Esophagus squamous epithelium (tissue), 4 donors: ENCODE results near the gene TNFRSF4.

ENCODE experiments used
- POLR2A ChIP-seq, 4 donors: fragments of 450-650 bp; IDR thresholded peaks; one replicate each; pipeline ENCODE4 v1.6.1; 2017; ENCODE audit warnings: antibody characterized with exemption in 4 of 4, mild to moderate bottlenecking in 4 of 4, moderate library complexity in 3 of 4
- TF ChIP-seq, protein P1 (sequence below), 6 experiments: fragments of 450-650 bp in 4 of 6; fragments of 200-600 bp in 2 of 6; sonication (generic) in 2 of 6; IDR thresholded peaks; one replicate each; pipeline ENCODE4 v1.5.1; 2016 to 2019; ENCODE audit warnings: antibody characterized with exemption in 6 of 6, mild to moderate bottlenecking in 4 of 6, moderate library complexity in 4 of 6

DNA sequence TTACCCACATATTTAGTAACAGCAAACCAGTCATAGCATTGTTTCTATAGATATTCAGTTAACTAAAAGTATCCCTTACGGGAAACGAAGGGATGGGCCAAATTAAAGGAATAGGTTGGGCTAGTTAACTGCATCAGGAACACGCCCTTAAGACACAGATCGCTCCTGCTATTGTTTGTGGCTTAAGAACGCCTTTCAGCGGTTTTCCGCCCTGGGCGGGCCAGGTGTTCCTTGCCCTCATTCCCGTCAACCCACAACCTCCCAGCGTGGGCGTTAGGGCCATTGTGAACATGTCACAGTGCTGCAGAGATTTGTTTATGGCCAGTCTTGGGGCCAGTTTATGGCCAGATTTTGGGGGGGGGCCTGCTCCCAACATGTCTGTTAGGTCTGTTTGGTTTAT, 22.2 kb downstream of the TNFRSF4 start:
- TF ChIP-seq POLR2A (IDR thresholded peaks at IDR 0.05), result no peak
- TF ChIP-seq, protein P1, sequence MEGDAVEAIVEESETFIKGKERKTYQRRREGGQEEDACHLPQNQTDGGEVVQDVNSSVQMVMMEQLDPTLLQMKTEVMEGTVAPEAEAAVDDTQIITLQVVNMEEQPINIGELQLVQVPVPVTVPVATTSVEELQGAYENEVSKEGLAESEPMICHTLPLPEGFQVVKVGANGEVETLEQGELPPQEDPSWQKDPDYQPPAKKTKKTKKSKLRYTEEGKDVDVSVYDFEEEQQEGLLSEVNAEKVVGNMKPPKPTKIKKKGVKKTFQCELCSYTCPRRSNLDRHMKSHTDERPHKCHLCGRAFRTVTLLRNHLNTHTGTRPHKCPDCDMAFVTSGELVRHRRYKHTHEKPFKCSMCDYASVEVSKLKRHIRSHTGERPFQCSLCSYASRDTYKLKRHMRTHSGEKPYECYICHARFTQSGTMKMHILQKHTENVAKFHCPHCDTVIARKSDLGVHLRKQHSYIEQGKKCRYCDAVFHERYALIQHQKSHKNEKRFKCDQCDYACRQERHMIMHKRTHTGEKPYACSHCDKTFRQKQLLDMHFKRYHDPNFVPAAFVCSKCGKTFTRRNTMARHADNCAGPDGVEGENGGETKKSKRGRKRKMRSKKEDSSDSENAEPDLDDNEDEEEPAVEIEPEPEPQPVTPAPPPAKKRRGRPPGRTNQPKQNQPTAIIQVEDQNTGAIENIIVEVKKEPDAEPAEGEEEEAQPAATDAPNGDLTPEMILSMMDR (IDR thresholded peaks at IDR 0.05), result no peak
